Measurements from ENCODE around the gene C16orf54.
"Not testable (repeated sequence)": the region's sequence is repeated elsewhere in the genome, so short reads cannot be mapped to it uniquely, and the experiment has no call there.

Gene C16orf54

GRCh38 chr16:29710227-29711219 is 35.3 kb downstream of the C16orf54 start:
- in situ Hi-C loops (cut with MboI; ENCODE audit: low sequenced_read_pairs), result no loop called here

- in situ Hi-C loops (cut with MboI; ENCODE audit: low sequenced_read_pairs), result not testable (repeated sequence)
Measured at GRCh38 chr16:29709657-29710056, 36.1 kb downstream of the C16orf54 start.

DNA sequence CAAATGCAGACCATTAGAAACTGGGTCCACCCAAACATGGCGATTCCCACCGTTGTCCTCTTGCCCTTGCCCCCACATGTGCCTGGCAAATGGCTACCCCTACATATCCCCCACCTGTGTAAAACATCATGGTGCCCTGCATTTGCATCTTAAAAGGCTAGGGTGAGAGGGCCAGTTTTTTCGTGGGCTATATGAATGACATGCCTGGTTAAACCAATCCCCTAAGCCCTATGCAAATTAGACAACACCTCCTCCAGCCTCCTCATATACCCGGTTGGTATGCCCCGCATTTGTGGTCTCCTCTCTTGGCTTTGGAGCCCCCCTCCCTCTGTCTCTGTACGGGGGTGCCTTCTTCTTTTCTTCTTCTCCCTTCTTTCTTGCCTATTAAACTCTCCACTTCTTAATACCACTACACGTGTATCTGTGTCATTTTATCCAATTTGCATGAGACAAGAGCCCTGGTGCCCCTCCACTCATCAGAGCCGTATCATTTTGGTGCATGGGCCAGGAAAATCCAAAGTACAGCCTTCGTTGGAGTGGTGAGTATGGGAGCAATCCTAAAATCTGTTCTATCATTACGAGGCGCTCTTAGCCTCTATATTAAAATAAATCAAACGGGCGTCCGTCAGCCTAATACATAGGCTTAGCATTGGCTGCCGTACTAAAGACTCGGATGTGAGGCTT is 36.7 kb downstream of the C16orf54 start:
- in situ Hi-C loops (cut with MboI; ENCODE audit: low sequenced_read_pairs), result no loop called here

GRCh38 chr16:29707160-29707559 is 38.6 kb downstream of the C16orf54 start:
- in situ Hi-C loops (cut with MboI; ENCODE audit: low sequenced_read_pairs), result not testable (repeated sequence)

DNA sequence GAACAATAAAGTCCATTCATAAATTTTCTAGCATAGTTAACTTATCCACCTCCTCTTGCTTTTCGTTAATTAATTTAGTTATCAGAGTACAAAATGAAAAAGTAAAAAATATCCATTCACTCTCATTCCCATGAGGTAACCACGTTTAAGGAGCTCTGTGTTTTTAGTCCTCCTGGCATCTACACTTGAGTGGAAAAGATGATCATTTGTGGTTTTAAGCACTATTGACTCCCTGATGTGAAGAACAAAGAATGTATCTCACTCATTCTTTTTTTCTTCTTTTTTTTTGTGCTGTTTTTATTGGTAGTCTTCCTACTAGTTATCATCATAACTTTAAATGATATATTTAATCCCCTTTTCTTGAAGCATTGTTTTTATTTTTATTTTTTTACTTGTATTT is 40.8 kb downstream of the C16orf54 start:
- in situ Hi-C loops (cut with MboI; ENCODE audit: low sequenced_read_pairs), result no loop called here

DNA sequence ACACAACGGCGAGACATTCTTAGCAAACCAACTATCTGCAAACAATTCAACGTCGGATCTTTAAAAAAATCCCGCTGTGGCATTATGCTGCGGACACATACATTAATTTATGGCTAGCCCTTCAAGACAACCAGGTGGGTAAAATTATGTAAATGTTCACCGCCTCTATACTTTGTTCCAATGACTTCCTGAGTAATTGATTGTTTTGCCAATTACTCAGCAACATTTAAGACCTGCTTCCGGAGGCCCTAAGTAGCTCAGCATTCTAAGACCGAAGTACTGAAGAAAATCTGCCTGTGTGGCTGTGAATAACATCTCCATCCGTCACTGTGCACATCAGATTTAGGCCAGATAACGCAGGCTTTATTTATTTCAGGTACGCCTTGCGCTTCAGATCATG is 43.5 kb downstream of the C16orf54 start:
- in situ Hi-C loops (cut with MboI; ENCODE audit: low sequenced_read_pairs), result no loop called here

DNA sequence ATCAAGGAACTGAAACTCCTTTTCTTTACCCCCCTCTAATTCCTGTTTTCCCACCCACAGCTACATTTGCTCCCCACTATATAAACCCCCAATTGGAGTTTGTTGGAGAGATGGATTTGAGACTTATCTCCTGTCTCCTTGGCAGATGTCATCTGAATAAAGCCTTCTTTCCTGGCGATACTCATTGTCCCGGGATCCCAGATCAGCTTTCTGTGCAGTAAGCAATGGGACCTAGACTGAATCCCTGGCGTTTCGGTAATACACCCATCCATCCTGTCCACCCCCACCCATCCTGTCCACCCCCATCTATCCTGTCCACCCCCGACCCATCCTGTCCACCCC is 44.6 kb downstream of the C16orf54 start:
- in situ Hi-C loops (cut with MboI; ENCODE audit: low sequenced_read_pairs), result no loop called here

GRCh38 chr16:29700253-29700987 is 45.4 kb downstream of the C16orf54 start:
- in situ Hi-C loops (cut with MboI; ENCODE audit: low sequenced_read_pairs), result no loop called here

DNA sequence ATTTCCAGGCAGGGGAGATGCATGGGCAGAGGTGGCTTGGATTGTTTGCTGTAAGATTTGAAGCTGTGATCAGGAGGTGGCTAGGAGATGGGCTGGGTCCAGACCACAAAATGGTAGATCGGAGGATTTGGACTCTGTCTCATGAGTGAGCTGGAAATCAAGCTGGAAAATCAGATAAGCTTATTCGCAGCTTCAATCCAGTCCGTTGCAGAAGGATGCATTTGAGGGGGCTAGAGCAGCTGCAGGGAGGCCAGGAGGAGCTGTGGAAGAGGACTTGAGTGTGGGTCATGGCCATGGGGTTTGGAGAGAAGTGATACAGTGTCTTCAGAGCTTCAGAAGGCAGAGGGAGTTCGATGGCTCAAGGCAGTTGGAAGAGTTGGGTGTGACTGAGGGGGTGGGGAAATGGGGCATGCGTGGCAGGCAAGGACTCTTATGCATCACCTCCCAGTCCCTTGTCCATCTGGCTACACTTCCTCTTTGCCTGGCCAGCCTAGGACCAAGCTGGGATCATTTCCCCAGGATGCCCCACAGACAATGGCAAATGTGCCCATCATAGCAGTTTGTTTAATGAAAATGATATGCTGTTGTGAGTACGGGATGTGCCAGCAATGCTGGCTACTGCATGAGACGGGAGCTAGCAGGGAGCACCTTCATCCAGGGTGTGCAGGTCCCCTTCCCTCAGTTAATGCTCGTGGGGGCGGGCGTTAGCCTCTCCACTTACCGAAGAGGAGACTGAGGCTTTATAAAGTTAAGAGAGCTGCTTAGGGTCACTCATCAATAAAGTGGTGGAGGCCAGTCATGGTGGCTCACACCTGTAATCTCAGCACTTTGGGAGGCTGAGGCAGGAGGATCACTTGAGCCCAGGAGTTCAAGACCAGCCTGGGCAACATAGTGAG is 46.2 kb downstream of the C16orf54 start:
- in situ Hi-C loops (cut with MboI; ENCODE audit: low sequenced_read_pairs), result loop anchor here (25.0 kb wide), 1 partner anchor 338 kb away; the partner anchor contains the start of gene TLCD3B

GRCh38 chr16:29698484-29699323 is 47.1 kb downstream of the C16orf54 start:
- in situ Hi-C loops (cut with MboI; ENCODE audit: low sequenced_read_pairs), result loop anchor here (25.0 kb wide), 1 partner anchor 339 kb away; the partner anchor contains the start of gene TLCD3B

GRCh38 chr16:29698042-29698441 is 47.7 kb downstream of the C16orf54 start:
- in situ Hi-C loops (cut with MboI; ENCODE audit: low sequenced_read_pairs), result loop anchor here (25.0 kb wide), 1 partner anchor 339 kb away; the partner anchor contains the start of gene TLCD3B

- in situ Hi-C loops (cut with MboI; ENCODE audit: low sequenced_read_pairs), result loop anchor here (25.0 kb wide), 1 partner anchor 340 kb away; the partner anchor contains the start of gene TLCD3B
Measured at GRCh38 chr16:29697391-29697790, 48.4 kb downstream of the C16orf54 start.

DNA sequence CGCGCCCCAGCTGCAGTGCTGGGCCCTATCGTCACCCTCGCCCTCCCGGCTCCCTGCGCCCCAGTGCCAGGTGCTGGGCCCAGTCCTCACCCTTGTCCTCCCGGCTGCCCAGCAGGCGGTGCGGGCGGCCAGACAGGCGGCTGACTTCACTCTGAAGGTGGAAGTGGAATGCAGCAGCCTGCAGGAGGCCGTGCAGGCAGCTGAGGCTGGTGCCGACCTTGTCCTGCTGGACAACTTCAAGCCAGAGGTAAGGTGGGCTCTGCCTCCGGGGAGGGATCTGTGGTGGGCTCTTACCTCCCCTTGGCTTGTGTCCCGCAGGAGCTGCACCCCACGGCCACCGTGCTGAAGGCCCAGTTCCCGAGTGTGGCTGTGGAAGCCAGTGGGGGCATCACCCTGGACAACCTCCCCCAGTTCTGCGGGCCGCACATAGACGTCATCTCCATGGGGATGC is 48.9 kb downstream of the C16orf54 start:
- in situ Hi-C loops (cut with MboI; ENCODE audit: low sequenced_read_pairs), result loop anchor here (25.0 kb wide), 1 partner anchor 340 kb away; the partner anchor contains the start of gene TLCD3B

- in situ Hi-C loops (cut with MboI; ENCODE audit: low sequenced_read_pairs), result loop anchor here (25.0 kb wide), 1 partner anchor 342 kb away; the partner anchor contains the start of gene TLCD3B
Measured at GRCh38 chr16:29695675-29696074, 50.1 kb downstream of the C16orf54 start.

DNA sequence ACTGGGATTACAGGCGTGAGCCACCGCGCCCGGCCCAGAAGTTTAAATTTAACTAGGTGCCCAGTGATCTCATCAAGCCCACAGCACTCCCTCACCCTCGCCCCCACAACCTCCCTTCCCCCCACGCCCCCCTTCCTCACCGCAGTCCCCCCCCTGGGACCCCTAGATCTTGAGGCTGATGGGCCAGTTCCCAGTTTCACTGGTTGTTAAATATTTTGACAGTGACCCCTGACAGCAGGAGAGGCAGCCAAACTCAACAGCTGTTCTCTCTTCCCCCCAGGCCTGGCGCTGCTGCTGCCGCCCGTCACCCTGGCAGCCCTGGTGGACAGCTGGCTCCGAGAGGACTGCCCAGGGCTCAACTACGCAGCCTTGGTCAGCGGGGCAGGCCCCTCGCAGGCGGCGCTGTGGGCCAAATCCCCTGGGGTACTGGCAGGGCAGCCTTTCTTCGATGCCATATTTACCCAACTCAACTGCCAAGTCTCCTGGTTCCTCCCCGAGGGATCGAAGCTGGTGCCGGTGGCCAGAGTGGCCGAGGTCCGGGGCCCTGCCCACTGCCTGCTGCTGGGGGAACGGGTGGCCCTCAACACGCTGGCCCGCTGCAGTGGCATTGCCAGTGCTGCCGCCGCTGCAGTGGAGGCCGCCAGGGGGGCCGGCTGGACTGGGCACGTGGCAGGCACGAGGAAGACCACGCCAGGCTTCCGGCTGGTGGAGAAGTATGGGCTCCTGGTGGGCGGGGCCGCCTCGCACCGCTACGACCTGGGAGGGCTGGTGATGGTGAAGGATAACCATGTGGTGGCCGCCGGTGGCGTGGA is 51.2 kb downstream of the C16orf54 start:
- in situ Hi-C loops (cut with MboI; ENCODE audit: low sequenced_read_pairs), result loop anchor here (25.0 kb wide), 1 partner anchor 343 kb away; the partner anchor contains the start of gene TLCD3B

- in situ Hi-C loops (cut with MboI; ENCODE audit: low sequenced_read_pairs), result loop anchor here (25.0 kb wide), 1 partner anchor 345 kb away; the partner anchor contains the start of gene TLCD3B
Measured at GRCh38 chr16:29692606-29693005, 53.2 kb downstream of the C16orf54 start.
